ENCODE data around the gene CSNK2A3.

Gene CSNK2A3

GRCh38 chr11:11348303-11348702 is 4.7 kb downstream of the CSNK2A3 start:
- H3K27ac ChIP-seq (replicated peaks): no peak overlapping the region
- H3K4me3 ChIP-seq (replicated peaks; ENCODE audit: insufficient read depth, low read length): no peak overlapping the region
- TF ChIP-seq REST (IDR thresholded peaks at IDR 0.05; ENCODE audit: insufficient replicate concordance, low read depth): no peak
- TF ChIP-seq POLR2AphosphoS5 (IDR thresholded peaks at IDR 0.05; ENCODE audit: low read depth): no peak
- no peak for TF ChIP-seq CTCF (IDR thresholded peaks at IDR 0.05; ENCODE audit: insufficient read depth, low read length)
- no peak for TF ChIP-seq GABPA (IDR thresholded peaks at IDR 0.05; ENCODE audit: low read depth)
- no peak for TF ChIP-seq SPI1 (IDR thresholded peaks at IDR 0.05; ENCODE audit: borderline replicate concordance, low read depth)
- H3K27me3 ChIP-seq (ENCODE audit: insufficient read depth, poor library complexity, severe bottlenecking): no peaks in the 10 kb centered on the region
- DNase-seq (ENCODE audit: low read depth in 1 of 2, low spot score in 1 of 2): no peak

- Histone ChIP-seq H3K27ac (replicated peaks) (no peak overlapping the region), H3K4me3 (replicated peaks; ENCODE audit: insufficient read depth, low read length) (no peak overlapping the region), H3K27me3 (ENCODE audit: insufficient read depth, poor library complexity, severe bottlenecking) (no peaks in the 10 kb centered on the region)
- DNase-seq (ENCODE audit: low read depth in 1 of 2, low spot score in 1 of 2): no peak
- TF ChIP-seq SPI1 (IDR thresholded peaks at IDR 0.05; ENCODE audit: borderline replicate concordance, low read depth) (no peak), CTCF (IDR thresholded peaks at IDR 0.05; ENCODE audit: insufficient read depth, low read length) (no peak), POLR2AphosphoS5 (IDR thresholded peaks at IDR 0.05; ENCODE audit: low read depth) (no peak), GABPA (IDR thresholded peaks at IDR 0.05; ENCODE audit: low read depth) (no peak), REST (IDR thresholded peaks at IDR 0.05; ENCODE audit: insufficient replicate concordance, low read depth) (no peak)
Observed at GRCh38 chr11:11347592-11347991, 5.5 kb downstream of the CSNK2A3 start.

- Histone ChIP-seq H3K27me3 (ENCODE audit: insufficient read depth, poor library complexity, severe bottlenecking) (no peaks in the 10 kb centered on the region), H3K4me3 (replicated peaks; ENCODE audit: insufficient read depth, low read length) (no peak overlapping the region), H3K27ac (replicated peaks) (no peak overlapping the region)
- no peak for DNase-seq (ENCODE audit: low read depth in 1 of 2, low spot score in 1 of 2)
- TF ChIP-seq SPI1 (IDR thresholded peaks at IDR 0.05; ENCODE audit: borderline replicate concordance, low read depth): no peak
- TF ChIP-seq GABPA (IDR thresholded peaks at IDR 0.05; ENCODE audit: low read depth): no peak
- no peak for TF ChIP-seq POLR2AphosphoS5 (IDR thresholded peaks at IDR 0.05; ENCODE audit: low read depth)
- no peak for TF ChIP-seq CTCF (IDR thresholded peaks at IDR 0.05; ENCODE audit: insufficient read depth, low read length)
- no peak for TF ChIP-seq REST (IDR thresholded peaks at IDR 0.05; ENCODE audit: insufficient replicate concordance, low read depth)
Observed at GRCh38 chr11:11346303-11346702, 6.7 kb downstream of the CSNK2A3 start.
